NAMALWA (cell line): Measurements from ENCODE around the gene PDCD6IP.

Experiments
- DNase-seq: peaks from one replicate; pipeline ENCODE4 v3.0.0-alpha.2; 2015; ENCODE audit warnings: low spot score

The PDCD6IP gene

DNA sequence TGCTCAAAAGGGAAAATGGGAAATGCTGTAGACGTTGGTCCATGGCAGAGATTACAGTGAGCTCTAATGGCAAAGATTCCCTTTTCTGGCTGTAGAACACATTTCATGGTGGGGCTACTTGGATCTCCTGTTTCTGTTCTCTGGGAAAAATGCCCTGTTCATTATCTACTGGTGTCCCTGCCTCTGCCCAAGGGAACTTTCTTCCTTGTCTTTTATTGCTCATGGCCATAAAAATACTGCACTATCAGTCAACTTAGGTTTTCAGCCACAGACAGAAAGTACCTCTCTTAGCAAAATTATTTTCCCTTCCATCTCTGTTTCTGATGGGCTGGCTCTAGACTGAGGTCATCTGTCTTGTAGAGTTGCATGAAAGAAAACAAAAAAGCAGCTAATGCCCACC, 98.9 kb downstream of the PDCD6IP start:
- DNase-seq, result no peak

DNA sequence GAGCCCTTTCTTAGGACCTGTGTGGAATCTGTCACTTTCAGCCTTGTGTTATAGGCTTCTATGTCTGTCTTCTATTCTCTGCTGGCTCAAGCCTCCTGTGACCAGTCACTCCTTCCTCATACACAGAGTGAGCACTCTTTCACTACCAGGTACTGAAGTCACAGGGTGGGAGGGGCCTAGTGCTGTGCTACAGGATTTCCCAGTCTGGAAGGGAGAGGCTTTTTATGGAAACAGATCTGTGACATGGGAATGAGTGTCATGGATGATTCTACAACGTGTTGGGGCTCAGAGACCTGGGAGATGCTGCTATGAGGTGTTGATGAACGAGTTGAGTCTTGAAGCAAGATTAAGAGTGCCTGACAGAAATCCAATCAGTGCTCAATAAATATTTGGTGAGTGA, 100.5 kb downstream of the PDCD6IP start:
- no peak for DNase-seq

DNA sequence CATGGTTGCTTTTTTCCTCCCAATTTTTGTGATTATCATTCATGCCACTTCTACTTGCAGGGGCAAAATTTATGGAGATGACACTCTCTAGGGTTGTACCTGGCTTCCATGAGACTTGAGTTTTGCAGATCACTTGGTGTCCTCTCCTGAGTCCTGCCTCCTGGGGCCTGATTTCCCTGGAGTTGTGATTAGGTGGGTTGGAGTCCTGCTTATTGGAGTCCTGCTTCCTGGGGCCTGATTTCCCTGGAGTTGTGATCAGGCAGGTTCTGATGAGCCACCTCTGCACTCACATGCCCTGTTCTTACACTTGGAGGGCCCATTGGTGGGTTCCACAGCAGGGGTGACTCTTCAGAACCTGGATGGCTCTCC, 102.0 kb downstream of the PDCD6IP start:
- no peak for DNase-seq

DNA sequence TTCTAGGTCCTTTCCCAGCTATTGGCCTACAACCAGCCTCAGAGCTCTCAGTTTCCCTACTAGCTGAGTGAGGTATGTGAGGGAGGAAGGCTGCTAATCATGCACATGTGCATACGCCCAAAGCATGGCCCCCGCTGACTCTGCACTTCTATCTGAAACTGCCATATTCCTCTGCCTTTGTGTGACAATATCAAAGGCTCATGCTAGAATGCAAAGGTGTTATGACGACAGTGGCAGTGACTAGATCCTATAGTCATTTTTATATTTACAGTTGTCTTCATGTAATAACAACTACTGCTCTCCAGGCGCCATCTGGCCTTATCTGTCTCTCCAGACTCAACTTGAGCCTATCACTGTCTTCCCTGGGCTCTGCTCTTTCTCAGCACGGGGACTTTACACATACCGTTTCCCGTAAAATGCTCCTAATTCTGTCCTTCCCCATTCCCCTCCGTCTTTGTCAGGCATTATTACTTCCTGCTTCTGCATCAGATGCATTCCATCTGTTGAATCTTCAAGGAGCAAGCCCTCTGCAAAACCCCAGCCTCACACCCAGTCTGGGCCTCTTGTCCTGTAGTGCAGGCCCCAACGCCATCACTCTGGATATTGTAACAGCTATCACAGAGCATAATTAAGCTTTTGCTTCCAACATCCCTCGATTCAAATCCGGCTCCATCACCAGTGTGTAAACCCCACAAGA, 102.5 kb downstream of the PDCD6IP start:
- DNase-seq, result no peak

DNA sequence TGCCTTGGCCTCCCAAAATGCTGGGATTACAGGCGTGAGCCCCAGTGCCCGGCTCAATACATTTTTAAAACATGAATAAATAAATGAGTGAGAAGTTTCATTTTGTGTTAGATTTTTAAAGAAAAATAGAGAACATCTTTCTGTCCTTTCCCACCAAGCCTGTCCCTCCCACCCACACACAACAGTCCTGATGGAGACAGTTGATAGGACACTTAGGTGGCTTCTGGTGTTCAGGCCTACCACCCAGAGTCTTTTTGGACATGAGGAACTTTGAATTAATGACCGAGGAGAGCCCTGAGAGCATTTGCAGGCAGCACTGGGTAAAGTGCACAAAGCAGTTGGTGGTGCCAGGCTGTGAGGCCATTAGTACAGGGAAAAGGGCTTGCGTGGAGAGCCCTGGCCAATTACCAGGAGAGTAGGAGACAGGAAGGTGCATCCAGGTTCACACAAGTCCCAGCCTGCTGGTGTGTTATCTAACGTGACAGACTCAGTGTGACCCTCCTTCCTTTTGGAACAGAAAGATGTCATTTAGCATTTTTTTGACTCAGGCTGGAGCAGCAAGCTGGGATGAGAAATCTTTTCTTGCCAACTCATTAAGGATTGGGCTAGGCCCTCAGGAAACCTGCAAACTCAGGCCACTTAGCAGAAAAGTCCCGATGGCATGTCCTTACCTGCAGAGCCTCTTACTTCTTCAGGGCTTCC, 103.6 kb downstream of the PDCD6IP start:
- DNase-seq, result no peak

DNA sequence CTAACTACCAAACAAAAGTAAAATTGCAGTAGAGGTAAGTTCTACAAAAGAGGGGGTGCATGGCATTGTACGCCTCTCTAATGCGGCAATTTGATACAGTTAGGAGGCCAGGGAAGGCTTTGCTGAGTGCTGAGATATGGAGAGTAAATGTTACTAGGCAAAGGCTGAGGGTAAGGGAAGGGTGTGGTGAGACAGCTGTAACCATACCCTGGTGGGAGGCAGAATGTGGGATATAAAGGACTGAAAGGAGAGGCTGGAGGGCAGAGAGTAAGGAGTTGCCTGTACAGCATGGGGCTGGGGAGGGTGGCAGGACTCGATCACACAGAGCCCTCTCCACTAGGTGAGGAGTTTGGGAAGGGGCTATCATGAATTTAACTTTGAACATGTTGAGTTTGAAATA, 106.3 kb downstream of the PDCD6IP start:
- no peak for DNase-seq

DNA sequence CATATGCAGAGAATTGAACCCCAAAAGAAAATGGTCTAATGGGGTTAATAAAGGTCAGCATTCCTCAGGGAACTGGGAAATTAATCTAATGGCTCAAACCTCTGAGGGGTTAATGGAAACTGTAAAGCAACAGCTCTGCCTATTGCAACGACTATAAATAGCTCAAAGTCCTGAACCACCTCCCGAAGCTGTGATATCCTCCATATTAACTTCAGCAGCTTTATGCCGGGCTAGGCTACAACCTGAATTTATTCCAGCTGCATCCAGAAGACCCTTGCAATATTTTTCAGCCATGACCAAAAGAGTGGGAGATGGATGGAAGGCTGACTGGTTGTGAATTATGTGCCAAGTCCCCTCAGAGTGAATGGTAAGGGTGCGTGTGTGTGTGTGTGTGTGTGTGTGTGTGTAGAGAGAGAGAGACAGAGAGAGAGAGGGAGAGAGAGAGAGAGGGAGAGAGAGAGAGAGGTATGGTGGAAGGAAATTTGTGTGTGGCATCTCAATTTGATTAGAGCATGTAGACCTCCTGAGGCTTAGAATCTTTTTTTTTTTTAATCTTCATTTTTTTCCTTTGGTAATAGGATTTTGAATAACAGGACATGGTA, 109.9 kb downstream of the PDCD6IP start:
- no peak for DNase-seq

DNA sequence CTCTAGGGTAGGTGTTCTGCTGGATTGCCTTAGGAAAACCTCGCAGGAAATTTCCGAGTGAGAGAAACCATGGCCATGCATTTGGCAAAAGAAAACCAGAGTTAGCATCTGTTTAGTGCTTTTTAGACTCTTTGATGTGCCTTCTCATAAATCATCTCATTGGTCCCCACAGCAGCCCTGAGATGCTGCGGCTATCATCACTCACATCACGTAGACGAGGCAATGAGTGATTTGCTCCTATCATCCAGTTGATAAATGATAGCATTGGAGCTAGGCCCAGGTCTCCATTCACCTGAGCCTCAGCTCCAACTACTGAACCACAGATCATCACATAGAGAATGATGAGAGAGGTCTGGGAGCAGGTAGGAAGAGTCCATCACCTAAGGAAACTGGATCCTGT, 111.1 kb downstream of the PDCD6IP start:
- DNase-seq, result no peak

DNA sequence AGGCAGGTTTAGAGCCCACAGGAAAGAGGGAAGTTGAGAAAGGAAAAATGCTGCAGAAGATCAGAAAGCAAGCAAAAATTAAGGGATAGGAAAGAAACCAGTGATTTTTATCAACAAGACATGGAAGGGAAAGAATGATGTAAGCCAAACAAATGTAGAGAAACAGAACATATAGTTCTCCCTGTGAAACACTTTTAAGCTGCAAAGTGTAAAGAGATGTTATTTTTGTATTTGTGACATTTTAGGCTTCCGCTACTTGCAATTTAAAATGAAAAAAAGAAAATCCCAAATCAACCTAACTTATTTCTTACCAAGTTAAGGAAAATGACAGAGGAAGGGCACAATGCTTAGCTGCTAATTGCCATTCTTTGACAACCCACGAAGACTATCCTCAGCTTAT, 111.6 kb downstream of the PDCD6IP start:
- DNase-seq, result no peak

DNA sequence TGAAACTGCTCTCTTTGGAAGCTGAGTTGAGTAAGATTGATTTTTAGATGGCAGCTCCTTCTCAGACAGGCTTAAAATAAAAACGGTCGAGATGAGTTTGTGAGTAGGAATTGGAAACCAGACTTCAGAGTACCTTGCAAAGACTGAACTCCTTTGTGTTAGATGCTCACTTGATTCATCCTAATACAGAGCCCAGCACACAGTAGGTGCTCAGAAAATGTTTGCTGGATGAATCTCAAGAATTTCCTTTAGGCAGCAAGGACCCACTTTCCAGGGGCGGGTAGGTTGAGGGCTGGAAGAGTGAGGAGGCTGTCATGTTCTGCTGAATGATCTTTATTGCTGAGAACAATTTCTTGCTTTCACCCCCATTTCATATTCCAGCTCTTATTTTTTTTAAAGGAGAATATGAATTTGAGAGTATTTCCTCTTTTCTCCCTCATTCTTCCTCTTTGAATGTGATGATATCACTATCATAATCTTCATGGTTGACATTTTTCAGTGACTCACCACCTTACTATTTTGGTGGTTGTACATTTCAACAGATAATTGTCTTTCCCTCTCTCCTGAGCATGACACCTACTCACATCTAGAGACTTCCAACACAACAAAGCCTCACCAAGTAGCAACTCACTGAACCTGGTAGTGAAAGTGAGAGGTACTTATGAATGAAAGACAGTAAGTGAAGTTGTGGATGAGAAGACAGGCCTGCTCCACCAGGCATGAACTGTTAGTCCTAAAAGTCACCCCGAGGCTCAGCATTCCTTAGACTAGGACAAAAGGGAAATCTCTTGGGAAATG, 113.3 kb downstream of the PDCD6IP start:
- DNase-seq, result no peak

DNA sequence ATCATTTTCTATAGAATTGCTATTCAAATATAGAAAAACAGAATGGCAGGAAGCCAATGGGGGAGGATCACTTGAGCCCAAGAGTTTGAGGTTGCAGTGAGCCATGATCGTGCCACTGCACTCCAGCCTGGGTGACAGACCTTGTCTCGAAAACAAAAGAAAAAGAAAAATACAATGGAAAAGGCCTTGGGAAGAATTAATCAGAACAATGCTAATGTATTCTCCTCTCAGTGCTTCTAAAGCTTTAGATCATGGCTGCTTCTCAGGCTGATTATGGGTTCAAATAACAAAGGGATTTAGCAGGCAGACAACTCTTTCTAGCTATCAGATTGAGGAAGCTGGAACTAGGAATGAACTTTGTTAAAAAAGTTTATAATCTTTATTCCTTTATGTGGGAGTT, 115.8 kb downstream of the PDCD6IP start:
- no peak for DNase-seq

DNA sequence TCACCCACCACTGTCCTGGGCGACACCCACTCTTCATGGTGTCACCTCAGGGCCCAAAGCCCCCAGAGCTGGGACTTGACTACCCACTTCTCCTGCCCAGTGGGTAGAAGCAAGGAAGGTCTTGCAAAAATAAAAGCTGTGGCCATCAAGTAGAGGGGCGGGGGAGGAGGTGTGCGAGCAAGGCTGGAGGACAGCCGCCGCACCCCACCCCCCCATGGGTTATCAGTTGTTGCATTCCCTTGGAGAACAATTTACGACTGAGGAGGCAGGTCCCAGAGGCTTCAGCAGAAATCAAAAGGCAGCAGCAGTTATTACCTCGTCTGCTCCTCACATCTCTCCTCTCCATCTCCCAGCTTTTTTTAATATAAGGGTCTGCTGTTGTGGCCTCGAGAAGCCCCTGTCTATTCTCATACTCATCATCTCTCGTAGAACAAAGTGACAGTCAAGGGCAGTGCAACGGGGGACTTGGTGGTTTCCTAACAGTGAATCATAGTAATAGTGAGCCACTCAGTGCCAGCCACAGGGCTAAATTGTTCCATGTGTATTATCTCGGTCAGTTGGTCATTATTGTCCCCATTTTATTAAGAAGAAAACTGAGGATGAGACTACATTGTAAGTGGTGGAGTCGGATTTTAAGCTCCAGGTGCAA, 116.4 kb downstream of the PDCD6IP start:
- no peak for DNase-seq

DNA sequence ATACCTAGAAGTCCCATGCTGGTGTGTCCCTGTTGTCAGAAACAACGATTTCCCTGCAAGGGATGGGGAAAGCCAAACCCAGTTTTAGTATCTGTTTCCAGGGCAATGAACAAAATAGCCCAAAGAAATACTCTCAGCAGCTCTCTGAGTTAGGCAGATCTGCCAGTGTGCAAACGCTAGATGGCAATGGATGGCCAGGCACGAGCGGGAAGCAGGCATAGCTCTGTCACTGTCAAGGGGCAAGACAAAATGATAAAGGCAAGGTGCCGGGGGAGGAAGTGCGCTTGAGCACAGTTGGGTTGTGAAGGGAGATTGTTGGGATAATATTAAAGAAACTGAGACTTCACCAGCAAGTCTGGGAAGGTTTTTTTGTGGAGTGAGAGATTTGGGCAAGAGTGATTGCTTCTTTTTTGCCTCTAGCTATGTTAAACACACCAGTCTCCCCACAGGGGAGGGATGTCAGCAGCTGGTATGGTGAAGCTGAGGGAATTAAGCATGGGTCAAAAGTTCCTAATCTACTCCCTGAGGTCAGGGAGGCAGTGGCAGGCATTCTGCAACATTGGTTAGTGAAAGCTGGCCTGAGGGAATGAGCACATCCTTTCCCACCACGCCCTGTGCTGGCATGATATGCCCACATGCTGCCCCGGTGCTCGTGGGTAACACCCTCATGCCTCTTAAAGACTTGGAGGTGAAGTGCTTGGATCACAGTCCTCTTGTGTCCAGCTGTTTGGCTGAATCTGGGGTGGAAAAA, 117.5 kb downstream of the PDCD6IP start:
- peak; percentile 56 for DNase-seq

DNA sequence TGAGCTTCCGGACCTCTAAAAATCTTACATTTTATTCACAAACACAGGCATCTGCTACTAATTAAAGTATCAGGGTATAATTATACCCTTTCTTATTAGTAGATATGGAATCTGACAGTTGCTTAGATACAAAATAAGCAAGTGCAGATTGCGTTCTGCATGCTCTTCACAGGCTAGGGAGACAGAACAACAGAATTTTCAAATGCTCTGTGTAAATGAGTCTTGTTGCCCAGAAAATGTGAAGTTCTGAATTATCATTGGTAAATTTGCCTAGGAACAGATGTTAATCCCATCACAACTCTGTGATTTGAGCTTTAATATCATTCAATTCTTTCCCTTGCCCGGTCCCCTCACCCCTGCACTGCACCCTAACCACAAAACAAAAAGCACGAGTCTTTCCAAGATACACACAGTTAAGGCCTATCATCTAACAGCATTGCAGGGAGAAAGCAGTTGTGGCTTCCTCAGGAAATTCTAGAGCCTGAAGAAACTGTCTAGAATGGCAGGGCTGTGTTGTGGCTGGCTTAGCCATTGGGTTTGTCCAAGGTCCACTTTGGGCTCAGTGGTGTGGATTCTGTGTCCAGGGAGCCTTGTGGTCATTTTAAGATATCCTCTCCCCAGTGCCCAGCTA, 119.8 kb downstream of the PDCD6IP start:
- DNase-seq, result no peak
